Ramos (cell line): ENCODE data around the gene MAP2K6.

Experiments used
- in situ Hi-C: fragments of 300-500 bp; cut with MboI; formaldehyde crosslinking; loops from one replicate; pipeline ENCODE4 v1.14.3; 2022; ENCODE audit warnings: low sequenced_read_pairs; ENCODE audit not compliant: unreplicated experiment

MAP2K6 gene

GRCh38 chr17:69480245-69480644 is 65.7 kb downstream of the MAP2K6 start:
- in situ Hi-C loops: no loop called here

GRCh38 chr17:69485251-69485661 is 70.8 kb downstream of the MAP2K6 start:
- in situ Hi-C loops: no loop called here

GRCh38 chr17:69485901-69486643 is 71.6 kb downstream of the MAP2K6 start:
- in situ Hi-C loops: no loop called here

GRCh38 chr17:69486779-69487637 is 72.5 kb downstream of the MAP2K6 start:
- in situ Hi-C loops: no loop called here

GRCh38 chr17:69489313-69489712 is 74.8 kb downstream of the MAP2K6 start:
- in situ Hi-C loops: no loop called here

- in situ Hi-C loops: no loop called here
These were observed 78.0 kb downstream of the MAP2K6 start for GRCh38 chr17:69492410-69493071.

GRCh38 chr17:69495787-69496186 is 81.3 kb downstream of the MAP2K6 start:
- in situ Hi-C loops: no loop called here

- in situ Hi-C loops: no loop called here
These were observed 82.7 kb downstream of the MAP2K6 start for GRCh38 chr17:69497161-69497560.

GRCh38 chr17:69499318-69499717 is 84.8 kb downstream of the MAP2K6 start:
- in situ Hi-C loops: no loop called here

- in situ Hi-C loops: no loop called here
These were observed 86.5 kb downstream of the MAP2K6 start for GRCh38 chr17:69500911-69501429.

GRCh38 chr17:69501591-69502468 is 87.3 kb downstream of the MAP2K6 start:
- in situ Hi-C loops: no loop called here

- in situ Hi-C loops: no loop called here
These were observed 89.2 kb downstream of the MAP2K6 start for GRCh38 chr17:69503711-69504110.

GRCh38 chr17:69505740-69506139 is 91.2 kb downstream of the MAP2K6 start:
- in situ Hi-C loops: no loop called here

- in situ Hi-C loops: no loop called here
These were observed 92.0 kb downstream of the MAP2K6 start for GRCh38 chr17:69506489-69506888.

- in situ Hi-C loops: no loop called here
These were observed 94.3 kb downstream of the MAP2K6 start for GRCh38 chr17:69508814-69509213.

GRCh38 chr17:69511250-69511649 is 96.8 kb downstream of the MAP2K6 start:
- in situ Hi-C loops: no loop called here

- in situ Hi-C loops: no loop called here
These were observed 98.4 kb downstream of the MAP2K6 start for GRCh38 chr17:69512946-69513345.

GRCh38 chr17:69516225-69516624 is 101.7 kb downstream of the MAP2K6 start:
- in situ Hi-C loops: no loop called here

GRCh38 chr17:69516911-69517310 is 102.4 kb downstream of the MAP2K6 start:
- in situ Hi-C loops: no loop called here

- in situ Hi-C loops: no loop called here
These were observed 104.5 kb downstream of the MAP2K6 start for GRCh38 chr17:69518951-69519350.
